HEK293 (cell line): ENCODE data around the gene DSC2.

ENCODE experiments used
- CTCF ChIA-PET: fragments of 350-600 bp; formaldehyde crosslinking; extraction: SDS; loops from one replicate; lab custom pipeline; 2021; ENCODE audit warnings: antibody characterized with exemption; lab: Yijun Ruan, JAX
- POLR2A ChIA-PET: fragments of 300-600 bp; formaldehyde crosslinking; extraction: SDS; loops from one replicate; lab custom pipeline; 2020; ENCODE audit warnings: antibody characterized with exemption, inconsistent platforms; lab: Yijun Ruan, JAX
- H3K27ac ChIP-seq: fragments of 200-500 bp; sonication (Bioruptor generic); 2 replicates; pipeline ENCODE4 v1.5.1; 2014; ENCODE audit warnings: low read depth, low read length, control low read depth, inconsistent platforms; ENCODE audit errors: extremely low read depth
- H3K36me3 ChIP-seq, 2 experiments: fragments of 200-500 bp in 1 of 2; sonication (Bioruptor generic) in 1 of 2; 1 replicate in 1 of 2; 2 replicates in 1 of 2; pipeline ENCODE4 v1.5.1; 2014 to 2017; ENCODE audit warnings: inconsistent platforms in 2 of 2, low read length in 2 of 2; ENCODE audit not compliant: control insufficient read depth in 2 of 2, insufficient read depth in 1 of 2
- H3K4me1 ChIP-seq: fragments of 200-500 bp; sonication (Bioruptor generic); 2 replicates; pipeline ENCODE4 v1.5.1; 2014; ENCODE audit warnings: mild to moderate bottlenecking, low read length, inconsistent platforms; ENCODE audit not compliant: control insufficient read depth, insufficient read depth
- H3K4me3 ChIP-seq: 2 replicates; pipeline ENCODE4 v1.5.1; 2011; ENCODE audit warnings: low read depth, mild to moderate bottlenecking, control low read depth, low read length, moderate library complexity
- H3K9me3 ChIP-seq: fragments of 200-500 bp; sonication (Bioruptor generic); 2 replicates; pipeline ENCODE4 v1.5.1; 2014; ENCODE audit warnings: low read depth, low read length, inconsistent platforms; ENCODE audit not compliant: control insufficient read depth, insufficient read depth
- BCL6B ChIP-seq: fragments of 450-650 bp; formaldehyde crosslinking; IDR thresholded peaks from 2 replicates; pipeline ENCODE4 v1.5.1; 2017; ENCODE audit warnings: missing biosample characterization, missing genetic modification characterization
- ELK4 ChIP-seq: IDR thresholded peaks from 2 replicates; pipeline ENCODE4 v1.6.1; 2011; ENCODE audit warnings: mild to moderate bottlenecking, low read depth, low read length, borderline replicate concordance
- GLIS1 ChIP-seq: fragments of 450-650 bp; formaldehyde crosslinking; IDR thresholded peaks from 2 replicates; pipeline ENCODE4 v1.5.1; 2016; ENCODE audit warnings: missing biosample characterization, missing genetic modification characterization
- HOXA7 ChIP-seq: sonication (generic); formaldehyde crosslinking; IDR thresholded peaks from 2 replicates; pipeline ENCODE4 v1.8.1; 2022; ENCODE audit warnings: missing genetic modification reagents, borderline replicate concordance
- HOXC10 ChIP-seq: sonication (generic); formaldehyde crosslinking; IDR thresholded peaks from 2 replicates; pipeline ENCODE4 v1.8.1; 2023; ENCODE audit warnings: mild to moderate bottlenecking, missing genetic modification reagents
- KLF1 ChIP-seq: fragments of 450-650 bp; formaldehyde crosslinking; IDR thresholded peaks from 2 replicates; pipeline ENCODE4 v1.5.1; 2016; ENCODE audit warnings: missing biosample characterization, missing genetic modification characterization
- KLF16 ChIP-seq: fragments of 450-650 bp; formaldehyde crosslinking; IDR thresholded peaks from 2 replicates; pipeline ENCODE4 v1.5.1; 2017; ENCODE audit warnings: missing biosample characterization, missing genetic modification characterization
- PRDM10 ChIP-seq: fragments of 450-650 bp; formaldehyde crosslinking; IDR thresholded peaks from 2 replicates; pipeline ENCODE4 v1.5.1; 2016; ENCODE audit warnings: missing biosample characterization, missing genetic modification characterization
- TSHZ1 ChIP-seq: fragments of 450-650 bp; formaldehyde crosslinking; IDR thresholded peaks from 2 replicates; pipeline ENCODE4 v1.5.1; 2016; ENCODE audit warnings: missing biosample characterization, missing genetic modification characterization, borderline replicate concordance
- ZBTB8A ChIP-seq: fragments of 450-650 bp; formaldehyde crosslinking; IDR thresholded peaks from 2 replicates; pipeline ENCODE4 v1.5.1; 2016; ENCODE audit warnings: missing biosample characterization, missing genetic modification characterization
- ZNF157 ChIP-seq: fragments of 450-650 bp; formaldehyde crosslinking; IDR thresholded peaks from 2 replicates; pipeline ENCODE4 v1.5.1; 2016; ENCODE audit warnings: missing biosample characterization, missing genetic modification characterization
- ZNF19 ChIP-seq: fragments of 450-650 bp; formaldehyde crosslinking; IDR thresholded peaks from 2 replicates; pipeline ENCODE4; 2016; ENCODE audit warnings: missing biosample characterization, missing genetic modification characterization, low read depth
- ZNF239 ChIP-seq: fragments of 450-650 bp; formaldehyde crosslinking; IDR thresholded peaks from 2 replicates; pipeline ENCODE4 v1.5.1; 2016; ENCODE audit warnings: missing biosample characterization, missing genetic modification characterization
- ZNF350 ChIP-seq: fragments of 450-650 bp; formaldehyde crosslinking; IDR thresholded peaks from 2 replicates; pipeline ENCODE4 v1.5.0; 2017; ENCODE audit warnings: missing biosample characterization, mild to moderate bottlenecking, missing genetic modification characterization
- ZNF473 ChIP-seq: fragments of 450-650 bp; formaldehyde crosslinking; IDR thresholded peaks from 2 replicates; pipeline ENCODE4 v1.5.1; 2017; ENCODE audit warnings: missing biosample characterization, missing genetic modification characterization
- ZNF48 ChIP-seq: fragments of 450-650 bp; formaldehyde crosslinking; IDR thresholded peaks from 2 replicates; pipeline ENCODE4 v1.5.1; 2016; ENCODE audit warnings: missing biosample characterization, missing genetic modification characterization
- ZNF521 ChIP-seq: fragments of 450-650 bp; formaldehyde crosslinking; IDR thresholded peaks from 2 replicates; pipeline ENCODE4 v1.5.1; 2017; ENCODE audit warnings: missing biosample characterization, mild to moderate bottlenecking, missing genetic modification characterization
- ZNF571 ChIP-seq: fragments of 450-650 bp; formaldehyde crosslinking; IDR thresholded peaks from 2 replicates; pipeline ENCODE4 v1.5.0; 2017; ENCODE audit warnings: missing biosample characterization, missing genetic modification characterization
- ZNF664 ChIP-seq: fragments of 450-650 bp; formaldehyde crosslinking; IDR thresholded peaks from 2 replicates; pipeline ENCODE4 v1.5.1; 2016; ENCODE audit warnings: missing biosample characterization, missing genetic modification characterization
- ZNF692 ChIP-seq: fragments of 450-650 bp; formaldehyde crosslinking; IDR thresholded peaks from 2 replicates; pipeline ENCODE4 v1.5.1; 2016; ENCODE audit warnings: missing biosample characterization, missing genetic modification characterization
- ZNF76 ChIP-seq: fragments of 450-650 bp; formaldehyde crosslinking; IDR thresholded peaks from 2 replicates; pipeline ENCODE4; 2016; ENCODE audit warnings: low read depth, missing biosample characterization, missing genetic modification characterization, borderline replicate concordance
- ZNF830 ChIP-seq: fragments of 450-650 bp; IDR thresholded peaks from 2 replicates; pipeline ENCODE4 v1.5.0; 2018; ENCODE audit warnings: missing biosample characterization, missing genetic modification characterization, low read depth, mild to moderate bottlenecking, moderate library complexity
- ZSCAN5A ChIP-seq: fragments of 450-650 bp; formaldehyde crosslinking; IDR thresholded peaks from 2 replicates; pipeline ENCODE4 v1.5.1; 2016; ENCODE audit warnings: missing biosample characterization, missing genetic modification characterization

The DSC2 gene

GRCh38 chr18:31148600-31148999, 46.4 kb upstream of the DSC2 start (continued):
- TF ChIP-seq PRDM10 (tag by site-specific recombination) (no peak), ZNF76 (no peak), KLF16 (no peak), ZNF830 (no peak), ZNF571 (tag by site-specific recombination) (no peak)

GRCh38 chr18:31146809-31147208, 44.6 kb upstream of the DSC2 start:
- TF ChIP-seq ZNF157 (tag by site-specific recombination) (no peak), ZNF350 (tag by site-specific recombination) (no peak), KLF1 (no peak), HOXC10 (no peak), ZNF239 (tag by site-specific recombination) (no peak)
- Histone ChIP-seq H3K27ac (no peak overlapping the region), H3K9me3 (no peaks in the 10 kb centered on the region), H3K36me3 (no peaks in the 10 kb centered on the region), H3K4me1 (no peaks in the 10 kb centered on the region), H3K4me3 (no peak overlapping the region)
- POLR2A ChIA-PET, result no interaction called here
- CTCF ChIA-PET, result no interaction called here

- POLR2A ChIA-PET, result no interaction called here
- no peaks in the 10 kb centered on the region for H3K9me3 ChIP-seq
- H3K4me3 ChIP-seq, result no peak overlapping the region
- no peaks in the 10 kb centered on the region for H3K36me3 ChIP-seq
- no peaks in the 10 kb centered on the region for H3K4me1 ChIP-seq
- no peak overlapping the region for H3K27ac ChIP-seq
- CTCF ChIA-PET, result no interaction called here
- TF ChIP-seq HOXA7 (CRISPR knock-in tag) (no peak), BCL6B (tag by site-specific recombination) (no peak), ELK4 (no peak), TSHZ1 (no peak), GLIS1 (no peak), ZNF48 (tag by site-specific recombination) (no peak), ZBTB8A (tag by site-specific recombination) (no peak), ZNF19 (tag by site-specific recombination) (no peak), ZNF473 (tag by site-specific recombination) (no peak), ZNF692 (tag by site-specific recombination) (no peak), ZNF521 (tag by site-specific recombination) (no peak), ZNF664 (no peak), ZSCAN5A (tag by site-specific recombination) (no peak)
Measured at GRCh38 chr18:31143025-31143424, 40.8 kb upstream of the DSC2 start.
